ENCODE results near the gene BIVM. TPM values are rescaled to one million over a fixed set of nuclear protein-coding genes. Genes with fewer than 3 reads are reported as not detected.

Gene BIVM
- total RNA-seq, 3 donors from 2014 or later (not counting 1 experiment from before 2014, with no cell fraction given) = 16.7 to 31.6 (median 21.2) TPM

- intact Hi-C loops (cut with micrococcal nuclease) = no loop called here
- Mint-ChIP-seq H3K27ac (peak overlapping the region; percentile 2 to 28), H3K4me1 (peaks cover 6 to 9% of the 10 kb centered on the region in 2 donors), H3K4me3 (no peak overlapping the region), H3K27me3 (ENCODE audit: low read depth in 2 of 2) (no peaks in the 10 kb centered on the region), H3K9me3 (no peaks in the 10 kb centered on the region), H3K36me3 (peaks cover 14% of the 10 kb centered on the region)
- no peak overlapping the region for H3K4me3 ChIP-seq (ENCODE audit: low read length)
- peaks cover 60% of the 10 kb centered on the region for H3K36me3 ChIP-seq (ENCODE audit: control insufficient read depth, insufficient read depth, low read length)
- ATAC-seq = no peak
- H3K27ac ChIP-seq (ENCODE audit: low read length) = no peak overlapping the region
- H3K9me3 ChIP-seq (ENCODE audit: control insufficient read depth, insufficient read depth, low read length) = no peaks in the 10 kb centered on the region
- DNase-seq = no peak
- H3K27me3 ChIP-seq (ENCODE audit: control insufficient read depth, insufficient read depth, low read length) = no peaks in the 10 kb centered on the region
- TF ChIP-seq, protein P1, sequence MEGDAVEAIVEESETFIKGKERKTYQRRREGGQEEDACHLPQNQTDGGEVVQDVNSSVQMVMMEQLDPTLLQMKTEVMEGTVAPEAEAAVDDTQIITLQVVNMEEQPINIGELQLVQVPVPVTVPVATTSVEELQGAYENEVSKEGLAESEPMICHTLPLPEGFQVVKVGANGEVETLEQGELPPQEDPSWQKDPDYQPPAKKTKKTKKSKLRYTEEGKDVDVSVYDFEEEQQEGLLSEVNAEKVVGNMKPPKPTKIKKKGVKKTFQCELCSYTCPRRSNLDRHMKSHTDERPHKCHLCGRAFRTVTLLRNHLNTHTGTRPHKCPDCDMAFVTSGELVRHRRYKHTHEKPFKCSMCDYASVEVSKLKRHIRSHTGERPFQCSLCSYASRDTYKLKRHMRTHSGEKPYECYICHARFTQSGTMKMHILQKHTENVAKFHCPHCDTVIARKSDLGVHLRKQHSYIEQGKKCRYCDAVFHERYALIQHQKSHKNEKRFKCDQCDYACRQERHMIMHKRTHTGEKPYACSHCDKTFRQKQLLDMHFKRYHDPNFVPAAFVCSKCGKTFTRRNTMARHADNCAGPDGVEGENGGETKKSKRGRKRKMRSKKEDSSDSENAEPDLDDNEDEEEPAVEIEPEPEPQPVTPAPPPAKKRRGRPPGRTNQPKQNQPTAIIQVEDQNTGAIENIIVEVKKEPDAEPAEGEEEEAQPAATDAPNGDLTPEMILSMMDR (IDR thresholded peaks at IDR 0.05) = no peak
- WGBS (ENCODE audit: insufficient coverage) = 99% methylated on average over 4 of the region's 4 CpGs
- H3K4me1 ChIP-seq (ENCODE audit: control insufficient read depth, insufficient read depth, low read length) = peaks cover 7% of the 10 kb centered on the region
These were observed 76.3 kb downstream of the BIVM start for GRCh38 chr13:102875256-102875655.

DNA sequence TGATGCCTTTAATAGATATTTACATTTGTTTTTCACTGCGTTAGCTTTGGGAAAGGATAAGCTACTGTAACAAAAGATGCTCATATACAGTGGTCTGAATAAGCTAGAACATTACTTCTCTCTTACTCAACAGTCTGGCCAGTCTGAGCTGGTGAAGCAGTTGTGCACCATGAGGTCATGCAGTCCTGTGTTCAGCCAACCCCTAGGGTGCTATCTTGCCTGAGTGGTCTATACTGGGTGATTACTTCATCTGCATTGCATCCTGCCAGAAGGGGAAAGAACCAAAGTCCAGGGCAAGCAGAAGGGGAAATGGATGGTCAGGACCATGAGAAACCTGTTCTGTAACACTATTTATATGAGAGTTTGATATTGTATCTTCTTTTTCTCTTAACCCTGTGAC, 78.4 kb downstream of the BIVM start:
- H3K36me3 ChIP-seq (ENCODE audit: control insufficient read depth, insufficient read depth, low read length) = peaks cover 52% of the 10 kb centered on the region

DNA sequence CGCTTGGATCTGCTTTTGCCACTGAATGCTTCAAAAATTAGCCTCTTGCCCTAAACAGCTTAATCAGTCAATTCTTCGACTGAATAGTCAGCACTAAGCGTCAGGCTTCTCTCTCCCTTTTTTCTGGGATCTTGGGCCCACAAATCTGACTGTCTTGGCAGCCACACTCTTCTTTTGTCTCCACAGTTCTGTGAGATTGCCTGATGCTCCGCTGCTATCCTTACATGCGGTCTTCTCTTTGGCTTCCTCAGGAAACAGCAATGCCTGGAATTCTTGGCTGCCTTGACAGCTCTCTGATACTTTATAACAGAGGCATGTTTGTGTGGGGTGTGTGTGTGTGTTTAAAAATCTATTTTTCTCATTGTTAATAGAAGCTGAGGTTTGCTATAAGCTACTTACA, 79.6 kb downstream of the BIVM start:
- Histone ChIP-seq H3K36me3 (ENCODE audit: control insufficient read depth, insufficient read depth, low read length) (peaks cover 42% of the 10 kb centered on the region), H3K27me3 (ENCODE audit: control insufficient read depth, insufficient read depth, low read length) (no peaks in the 10 kb centered on the region), H3K4me1 (ENCODE audit: control insufficient read depth, insufficient read depth, low read length) (no peaks in the 10 kb centered on the region), H3K9me3 (ENCODE audit: control insufficient read depth, insufficient read depth, low read length) (no peaks in the 10 kb centered on the region), H3K27ac (ENCODE audit: low read length) (no peak overlapping the region), H3K4me3 (ENCODE audit: low read length) (no peak overlapping the region)
- TF ChIP-seq, protein P1 (IDR thresholded peaks at IDR 0.05) = no peak
- Mint-ChIP-seq H3K4me3 (no peak overlapping the region), H3K36me3 (peaks cover 9% of the 10 kb centered on the region), H3K4me1 (no peaks in the 10 kb centered on the region), H3K27ac (peak overlapping the region in 1 of 2 donors; percentile 25), H3K27me3 (ENCODE audit: low read depth in 2 of 2) (no peaks in the 10 kb centered on the region), H3K9me3 (no peaks in the 10 kb centered on the region)
- ATAC-seq = no peak
- over 99% methylated on average over 5 of the region's 5 CpGs for WGBS (ENCODE audit: insufficient coverage)
- intact Hi-C loops (cut with micrococcal nuclease) = no loop called here
- DNase-seq = no peak

More for the DNA sequence above, 78.4 kb downstream of the BIVM start:
- Histone ChIP-seq H3K27ac (ENCODE audit: low read length) (no peak overlapping the region), H3K4me3 (ENCODE audit: low read length) (no peak overlapping the region), H3K4me1 (ENCODE audit: control insufficient read depth, insufficient read depth, low read length) (no peaks in the 10 kb centered on the region), H3K9me3 (ENCODE audit: control insufficient read depth, insufficient read depth, low read length) (no peaks in the 10 kb centered on the region), H3K27me3 (ENCODE audit: control insufficient read depth, insufficient read depth, low read length) (no peaks in the 10 kb centered on the region)
- intact Hi-C loops (cut with micrococcal nuclease) = no loop called here
- TF ChIP-seq, protein P1 (IDR thresholded peaks at IDR 0.05) = no peak
- Mint-ChIP-seq H3K27ac (peak overlapping the region in 1 of 2 donors; percentile 12), H3K9me3 (no peaks in the 10 kb centered on the region), H3K4me3 (no peak overlapping the region), H3K27me3 (ENCODE audit: low read depth in 2 of 2) (no peaks in the 10 kb centered on the region), H3K36me3 (peaks cover 14% of the 10 kb centered on the region), H3K4me1 (no peaks in the 10 kb centered on the region)
- DNase-seq (no peak), ATAC-seq (no peak)
- 100% methylated on average over 1 of the region's 1 CpG for WGBS (ENCODE audit: insufficient coverage)

- Mint-ChIP-seq H3K27ac (peak overlapping the region in 1 of 2 donors; percentile 37), H3K27me3 (ENCODE audit: low read depth in 2 of 2) (no peaks in the 10 kb centered on the region), H3K4me3 (no peak overlapping the region), H3K36me3 (peaks cover 8% of the 10 kb centered on the region), H3K9me3 (no peaks in the 10 kb centered on the region), H3K4me1 (no peaks in the 10 kb centered on the region)
- Histone ChIP-seq H3K27ac (ENCODE audit: low read length) (no peak overlapping the region), H3K36me3 (ENCODE audit: control insufficient read depth, insufficient read depth, low read length) (peaks cover 29% of the 10 kb centered on the region), H3K9me3 (ENCODE audit: control insufficient read depth, insufficient read depth, low read length) (no peaks in the 10 kb centered on the region), H3K4me1 (ENCODE audit: control insufficient read depth, insufficient read depth, low read length) (no peaks in the 10 kb centered on the region), H3K27me3 (ENCODE audit: control insufficient read depth, insufficient read depth, low read length) (no peaks in the 10 kb centered on the region), H3K4me3 (ENCODE audit: low read length) (no peak overlapping the region)
- DNase-seq (no peak), ATAC-seq (no peak)
- intact Hi-C loops (cut with micrococcal nuclease) = no loop called here
- WGBS (ENCODE audit: insufficient coverage) = 96% methylated on average over 12 of the region's 13 CpGs
- TF ChIP-seq, protein P1 (IDR thresholded peaks at IDR 0.05) = no peak
These were observed 81.0 kb downstream of the BIVM start for GRCh38 chr13:102879793-102880499.
